SW480 (cell line): Measurements from ENCODE around the gene CREB3L2.
"Not testable (repeated sequence)": the region's sequence is repeated elsewhere in the genome, so short reads cannot be mapped to it uniquely, and the experiment has no call there.

ENCODE experiments used
- DNase-seq: peaks from one replicate; pipeline ENCODE4 v3.0.0-alpha.2; 2016; ENCODE audit warnings: low spot score

Gene CREB3L2

DNA sequence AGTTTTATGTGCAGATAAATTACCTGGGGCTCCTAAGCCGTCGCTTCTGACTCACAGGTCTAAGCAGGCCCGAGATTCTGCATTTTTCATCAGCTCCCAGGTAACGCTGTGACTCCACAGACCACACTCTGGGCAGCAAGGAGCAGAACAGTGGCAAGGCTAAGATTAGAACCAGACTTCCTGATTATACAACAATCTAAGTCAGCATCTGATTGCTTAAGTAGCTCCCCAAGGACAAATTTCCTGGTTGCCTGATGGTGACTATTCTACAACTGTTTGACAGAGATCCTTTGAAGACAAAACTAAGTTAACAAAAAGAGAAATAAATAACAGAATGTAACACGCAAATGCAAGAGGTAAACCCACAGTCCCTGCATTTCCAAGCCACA, 69.0 kb downstream of the CREB3L2 start:
- DNase-seq: no peak

GRCh38 chr7:137931823-137932222, 70.1 kb downstream of the CREB3L2 start:
- DNase-seq: no peak

DNA sequence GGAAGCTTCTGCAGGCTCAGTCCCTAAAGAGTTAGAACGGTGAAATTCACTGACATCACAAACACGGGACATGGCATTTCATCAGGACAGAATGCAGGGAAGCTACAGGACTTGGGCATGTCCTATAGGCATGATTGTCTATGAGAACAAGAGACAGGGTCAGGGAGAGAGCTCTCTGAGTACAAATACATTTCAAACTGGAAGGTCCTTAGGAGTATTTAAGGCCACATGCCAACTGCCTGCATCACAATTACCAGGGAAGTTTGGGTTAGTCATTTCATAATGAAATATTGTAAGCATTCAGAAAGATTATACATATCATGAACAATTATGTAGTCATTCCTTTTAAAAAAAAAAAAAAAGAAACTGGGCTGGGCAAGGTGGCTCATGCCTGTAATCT, 71.3 kb downstream of the CREB3L2 start:
- no peak for DNase-seq

DNA sequence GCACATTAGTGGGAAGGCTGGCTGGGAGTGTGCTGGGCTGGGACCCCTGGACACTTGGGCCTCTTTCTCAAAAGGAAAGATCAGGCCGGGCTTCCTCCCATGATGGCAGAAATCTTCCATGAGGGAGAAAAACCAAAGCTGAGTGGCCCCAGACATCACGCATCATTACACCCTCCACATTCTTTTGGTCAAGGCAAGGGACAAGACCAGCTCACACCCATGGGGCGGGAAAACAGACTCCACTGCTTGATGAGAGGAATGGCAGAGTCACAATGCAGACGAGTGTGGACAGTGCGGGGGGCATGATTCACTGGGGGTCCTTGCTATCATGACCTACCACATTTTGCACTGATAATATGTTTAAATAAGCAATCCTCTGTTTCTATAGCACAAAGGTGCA, 73.3 kb downstream of the CREB3L2 start:
- no peak for DNase-seq

DNA sequence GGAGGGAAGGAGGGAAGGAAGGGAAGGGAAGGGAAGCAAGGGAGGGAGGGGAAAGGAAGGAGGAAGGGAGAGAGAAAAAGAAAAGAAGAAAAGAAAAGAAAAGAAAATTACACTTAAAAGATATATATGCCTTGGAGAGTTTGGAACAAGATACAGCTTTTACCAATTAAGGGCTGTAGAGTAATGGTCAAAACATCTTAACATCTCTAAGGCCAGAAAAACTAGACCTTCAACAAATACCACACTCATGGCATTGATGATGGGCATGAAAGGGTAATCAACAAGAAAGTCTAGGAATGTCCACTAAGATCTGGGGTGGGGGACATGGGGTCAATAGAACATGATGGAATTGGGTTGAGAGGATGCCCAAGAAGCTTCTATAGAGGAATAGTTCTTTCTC, 74.5 kb downstream of the CREB3L2 start:
- no peak for DNase-seq

- DNase-seq: not testable (repeated sequence)
Measured at GRCh38 chr7:137926206-137926605, 75.7 kb downstream of the CREB3L2 start.

DNA sequence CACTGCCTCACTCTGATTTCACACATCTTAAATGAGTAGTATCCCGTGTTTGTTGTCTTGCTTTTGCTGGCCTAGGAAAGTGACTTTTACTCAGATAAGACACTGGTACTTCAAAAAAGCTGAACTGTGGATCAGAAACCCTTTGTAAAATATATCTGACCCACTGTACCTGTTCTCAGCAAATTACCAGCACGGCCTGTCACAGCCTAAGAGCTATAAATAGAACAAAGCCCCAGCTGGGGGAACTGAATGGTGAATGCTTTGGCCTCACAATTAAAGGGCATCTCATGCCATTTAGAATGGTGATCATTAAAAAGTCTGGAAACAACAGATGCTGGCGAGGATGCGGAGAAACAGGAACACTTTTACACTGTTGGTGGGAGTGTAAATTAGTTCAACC, 76.1 kb downstream of the CREB3L2 start:
- no peak for DNase-seq

- no peak for DNase-seq
Measured at GRCh38 chr7:137925091-137925490, 76.8 kb downstream of the CREB3L2 start.

DNA sequence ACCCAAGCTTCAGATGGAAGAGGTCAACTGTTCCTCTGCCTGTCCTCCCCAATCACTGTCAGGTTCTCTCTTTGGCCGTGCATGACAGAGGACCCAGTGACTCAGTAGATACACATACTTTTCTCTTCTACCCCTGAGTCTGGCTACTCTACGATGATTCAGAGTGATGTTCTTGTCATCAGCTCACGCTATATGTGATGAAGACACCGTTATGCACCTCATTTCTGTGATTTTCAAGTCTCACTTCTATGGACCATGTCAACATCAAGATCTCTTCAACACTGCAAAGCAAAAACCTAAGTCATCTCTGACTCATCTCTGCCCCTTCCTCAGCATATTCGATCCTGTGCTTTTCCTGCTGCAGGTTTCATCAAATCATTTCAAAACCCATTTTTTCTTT, 78.5 kb downstream of the CREB3L2 start:
- no peak for DNase-seq

DNA sequence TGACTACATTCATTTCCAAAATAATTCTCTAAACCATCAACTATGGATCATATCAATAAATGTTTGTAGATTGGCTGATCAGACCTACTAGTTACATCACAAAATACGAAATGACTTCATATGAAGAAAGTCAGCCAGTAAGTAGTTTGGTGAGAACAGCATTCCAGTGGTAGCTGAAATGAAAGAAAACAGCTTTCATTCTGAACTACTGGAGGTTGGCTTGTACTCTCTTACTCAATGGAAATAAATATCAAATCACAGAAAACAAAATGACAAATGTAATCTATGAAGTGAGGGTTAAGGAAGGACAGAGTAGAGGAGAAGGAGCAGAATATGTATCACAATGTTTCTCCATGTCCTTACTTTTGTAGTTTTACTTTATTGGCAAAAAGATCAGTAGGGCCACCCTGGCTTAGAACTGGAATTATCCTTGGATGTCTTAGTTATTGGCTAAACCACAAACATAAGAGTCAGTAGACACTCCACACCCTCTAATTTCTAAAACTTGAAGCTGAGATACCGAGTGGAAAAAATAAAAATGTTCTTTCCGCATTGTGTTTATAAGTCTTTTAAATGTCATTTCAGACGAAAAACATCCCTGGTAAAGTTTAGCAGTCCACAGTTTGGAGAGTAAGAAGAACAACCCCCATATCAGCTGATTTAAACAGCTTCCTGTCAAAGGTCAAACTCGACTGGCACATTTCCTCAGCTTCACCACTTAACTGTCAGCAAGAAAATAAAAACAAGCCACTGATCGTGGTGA, 81.1 kb downstream of the CREB3L2 start:
- no peak for DNase-seq

GRCh38 chr7:137919987-137920386, 81.9 kb downstream of the CREB3L2 start:
- DNase-seq: no peak

DNA sequence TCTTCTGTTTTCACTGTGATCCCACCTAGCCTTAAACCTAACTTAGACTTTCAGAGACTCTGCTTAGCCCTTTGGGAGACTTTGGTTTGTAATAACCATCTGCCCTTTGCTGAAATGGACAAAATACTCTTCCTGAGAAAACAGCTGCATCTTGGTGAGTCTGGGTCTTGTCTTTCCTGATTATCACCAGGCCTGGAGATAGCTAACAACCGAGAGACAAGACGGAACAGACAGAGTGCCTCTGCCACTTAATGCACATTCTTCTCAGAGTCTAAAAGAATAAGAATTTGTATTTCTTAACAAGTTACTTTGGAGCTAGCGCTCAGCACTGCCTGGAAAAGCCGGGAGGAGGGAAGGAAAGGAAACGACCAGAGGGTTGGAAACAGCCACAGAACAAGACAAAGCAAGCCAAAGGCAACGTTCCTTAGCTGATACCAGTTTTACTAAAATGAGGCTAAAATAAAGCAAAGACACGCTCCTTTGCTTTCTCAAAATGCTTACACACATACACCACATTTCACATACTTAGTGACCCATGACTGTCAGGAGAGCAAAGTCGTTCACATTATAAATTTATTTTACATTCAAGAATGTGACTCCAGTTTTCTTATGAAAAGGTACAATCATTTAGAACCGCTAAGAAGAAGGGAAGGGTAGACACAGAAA, 84.8 kb downstream of the CREB3L2 start:
- DNase-seq: no peak

DNA sequence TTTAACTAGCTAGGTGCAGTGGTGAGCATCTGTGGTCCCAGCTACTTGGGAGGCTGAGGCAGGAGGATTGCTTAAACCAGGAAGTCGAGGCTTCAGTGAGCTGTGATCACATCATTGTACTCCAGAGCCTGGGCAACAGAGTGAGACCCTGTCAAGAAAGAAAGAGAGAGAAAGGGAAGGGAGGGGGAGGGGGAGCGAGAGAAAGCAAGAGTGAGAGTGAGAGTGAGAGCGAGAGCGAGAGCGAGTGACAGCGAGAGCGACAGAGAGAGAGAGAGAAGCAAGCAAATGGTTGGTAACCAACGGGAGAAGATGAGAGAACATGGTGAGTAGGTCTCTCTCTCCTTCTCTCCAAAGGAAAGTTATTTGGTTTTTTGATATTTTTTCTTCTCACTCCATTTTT, 85.3 kb downstream of the CREB3L2 start:
- no peak for DNase-seq

DNA sequence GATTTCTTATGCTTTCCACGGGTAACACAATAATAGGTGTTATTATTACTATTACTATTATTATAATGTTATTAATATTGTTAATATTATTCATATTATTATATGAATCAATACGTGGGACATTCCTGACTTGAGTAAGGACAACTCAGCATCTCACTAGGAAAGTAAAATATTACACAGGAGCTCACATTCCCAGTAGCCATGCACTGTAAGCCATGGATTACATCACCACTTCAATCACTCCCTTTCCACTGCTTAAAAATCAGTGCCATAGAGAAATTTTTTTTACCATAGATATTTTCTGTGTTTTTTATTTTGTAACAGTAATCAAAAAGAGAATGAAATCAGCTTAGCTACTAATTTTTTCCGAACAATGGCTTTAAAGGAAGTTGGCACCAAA, 86.6 kb downstream of the CREB3L2 start:
- no peak for DNase-seq

GRCh38 chr7:137913985-137914384, 87.9 kb downstream of the CREB3L2 start:
- no peak for DNase-seq

GRCh38 chr7:137909042-137909441, 92.8 kb downstream of the CREB3L2 start:
- no peak for DNase-seq

GRCh38 chr7:137908106-137908505, 93.8 kb downstream of the CREB3L2 start:
- DNase-seq: no peak

GRCh38 chr7:137906636-137907035, 95.2 kb downstream of the CREB3L2 start:
- not testable (repeated sequence) for DNase-seq

DNA sequence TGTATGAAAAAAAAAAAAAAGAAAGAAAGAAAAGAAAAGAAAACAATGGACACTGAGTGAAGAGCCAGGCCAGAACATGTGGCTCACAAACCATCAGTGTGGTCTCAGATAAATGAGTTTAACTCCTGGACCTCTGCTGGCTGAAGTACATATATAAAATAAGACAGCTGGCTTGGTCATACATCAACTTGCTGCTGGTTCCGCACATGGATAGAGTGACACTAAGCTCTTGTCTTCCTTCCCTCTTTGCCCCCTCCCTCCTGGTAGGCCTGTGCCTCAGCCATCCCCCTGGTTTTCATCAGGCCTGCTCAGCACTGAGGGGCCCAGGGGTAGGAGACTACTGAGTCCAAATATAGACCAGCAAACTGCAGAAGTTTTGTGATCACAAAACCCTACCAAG, 97.1 kb downstream of the CREB3L2 start:
- no peak for DNase-seq

DNA sequence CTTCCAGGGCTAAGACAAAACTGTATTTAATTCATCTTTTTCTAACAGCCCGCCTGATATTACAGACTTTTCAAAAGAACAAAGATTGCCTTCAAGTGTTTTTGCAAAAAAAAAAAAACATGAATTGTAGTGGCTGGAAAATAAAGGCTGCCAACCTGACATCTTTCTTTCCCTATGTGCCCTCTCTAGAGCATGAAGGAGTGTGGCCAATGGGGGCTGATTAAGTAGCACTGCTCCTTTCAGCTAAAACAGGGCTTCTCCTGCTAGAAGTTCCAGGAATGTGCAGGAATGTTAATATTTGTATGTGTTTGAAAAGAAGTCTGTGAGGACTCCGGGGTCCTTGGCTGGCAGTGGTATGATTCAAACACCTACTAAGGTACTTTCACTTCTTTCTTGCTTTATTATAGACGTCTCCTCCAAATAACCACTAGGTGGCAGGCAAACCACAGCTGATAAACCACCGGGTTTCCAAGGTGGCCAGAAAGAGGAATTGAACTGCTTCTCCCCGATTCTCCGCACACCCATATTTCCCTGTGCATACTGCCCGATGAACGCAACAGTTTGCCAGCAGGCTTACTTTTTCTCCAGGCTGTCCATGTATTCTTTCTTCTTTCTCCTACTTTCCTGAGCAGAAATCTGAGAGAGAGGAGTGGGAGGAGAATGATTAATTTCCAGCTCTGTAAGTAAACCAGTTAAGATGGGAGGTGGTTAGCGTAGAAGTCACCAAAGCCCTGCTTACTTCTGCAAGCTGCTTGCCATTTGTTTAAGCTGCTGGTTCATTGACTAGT, 98.3 kb downstream of the CREB3L2 start:
- DNase-seq: peak; percentile 71

DNA sequence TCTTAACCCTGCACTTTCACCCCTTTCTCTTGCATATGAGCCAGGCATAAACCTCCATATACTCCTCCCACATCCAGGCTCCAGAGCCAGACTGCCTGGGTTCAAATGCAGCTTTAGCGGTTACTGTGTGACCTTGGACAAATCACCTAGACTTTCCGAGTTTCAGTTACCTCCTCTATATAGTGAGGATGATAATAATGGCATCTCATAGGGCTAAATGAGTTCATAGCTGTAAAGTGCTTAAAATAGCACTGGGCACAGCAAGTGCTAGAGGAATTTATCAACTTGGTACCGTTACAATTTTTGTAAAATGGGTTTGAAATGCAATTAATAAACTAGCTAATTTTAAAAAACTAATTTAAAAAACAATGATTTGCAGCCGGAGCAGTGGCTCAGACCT, 101.7 kb downstream of the CREB3L2 start:
- no peak for DNase-seq

GRCh38 chr7:137898839-137899721, 102.8 kb downstream of the CREB3L2 start:
- peak; percentile 63 for DNase-seq
